HG02938 (cell line): ENCODE measurements around the gene RGS6.

Experiments used
- ATAC-seq: cut with Tn5 transposase; IDR thresholded peaks from one replicate; pipeline ENCODE4 v1.9.1; 2021; ENCODE audit warnings: mild to moderate bottlenecking, moderate library complexity; ENCODE audit not compliant: unreplicated experiment

RGS6 gene

GRCh38 chr14:71942904-71943694 is 10.9 kb downstream of the RGS6 start:
- no peak for ATAC-seq

GRCh38 chr14:71943695-71944018 is 11.4 kb downstream of the RGS6 start:
- no peak for ATAC-seq

- ATAC-seq: no peak
These were observed 15.8 kb downstream of the RGS6 start for GRCh38 chr14:71947947-71948500.

GRCh38 chr14:71952381-71953363 is 20.4 kb downstream of the RGS6 start:
- ATAC-seq: no peak

GRCh38 chr14:71956920-71957563 is 24.8 kb downstream of the RGS6 start:
- no peak for ATAC-seq

- no peak for ATAC-seq
These were observed 26.8 kb downstream of the RGS6 start for GRCh38 chr14:71959055-71959454.

- no peak for ATAC-seq
These were observed 28.5 kb downstream of the RGS6 start for GRCh38 chr14:71960494-71961353.

- ATAC-seq: no peak
These were observed 29.7 kb downstream of the RGS6 start for GRCh38 chr14:71961972-71962371.

GRCh38 chr14:71964716-71965115 is 32.5 kb downstream of the RGS6 start:
- ATAC-seq: no peak

GRCh38 chr14:71966528-71966927 is 34.3 kb downstream of the RGS6 start:
- ATAC-seq: no peak

- no peak for ATAC-seq
These were observed 35.5 kb downstream of the RGS6 start for GRCh38 chr14:71967704-71968103.

- ATAC-seq: no peak
These were observed 38.0 kb downstream of the RGS6 start for GRCh38 chr14:71970272-71970671.

GRCh38 chr14:71985538-71986189 is 53.4 kb downstream of the RGS6 start:
- ATAC-seq: no peak

GRCh38 chr14:71988476-71988875 is 56.2 kb downstream of the RGS6 start:
- no peak for ATAC-seq

GRCh38 chr14:71988939-71989338 is 56.7 kb downstream of the RGS6 start:
- no peak for ATAC-seq

GRCh38 chr14:71994416-71994815 is 62.2 kb downstream of the RGS6 start:
- ATAC-seq: no peak

- no peak for ATAC-seq
These were observed 63.5 kb downstream of the RGS6 start for GRCh38 chr14:71995741-71996140.

- ATAC-seq: no peak
These were observed 64.4 kb downstream of the RGS6 start for GRCh38 chr14:71996610-71997009.

- no peak for ATAC-seq
These were observed 68.7 kb downstream of the RGS6 start for GRCh38 chr14:72000907-72001306.

- no peak for ATAC-seq
These were observed 70.5 kb downstream of the RGS6 start for GRCh38 chr14:72002731-72003130.
